Thyroid gland (tissue), 4 donors: ENCODE results near the gene ICAM5.
"Not testable (repeated sequence)": the region's sequence is repeated elsewhere in the genome, so short reads cannot be mapped to it uniquely, and the experiment has no call there.

Experiments
- POLR2A ChIP-seq, 2 donors: fragments of 450-650 bp; IDR thresholded peaks; one replicate each; pipeline ENCODE4 v1.6.1; 2017; ENCODE audit warnings: antibody characterized with exemption in 2 of 2, mild to moderate bottlenecking in 2 of 2, moderate library complexity in 1 of 2
- TF ChIP-seq, protein P1 (sequence below), 6 experiments: fragments of 200-600 bp in 3 of 6; fragments of 450-650 bp in 3 of 6; sonication (generic) in 3 of 6; IDR thresholded peaks; one replicate each; pipeline ENCODE4 v1.5.1; 2016 to 2019; ENCODE audit warnings: antibody characterized with exemption in 6 of 6, mild to moderate bottlenecking in 2 of 6, inconsistent platforms in 1 of 6, moderate library complexity in 1 of 6

DNA sequence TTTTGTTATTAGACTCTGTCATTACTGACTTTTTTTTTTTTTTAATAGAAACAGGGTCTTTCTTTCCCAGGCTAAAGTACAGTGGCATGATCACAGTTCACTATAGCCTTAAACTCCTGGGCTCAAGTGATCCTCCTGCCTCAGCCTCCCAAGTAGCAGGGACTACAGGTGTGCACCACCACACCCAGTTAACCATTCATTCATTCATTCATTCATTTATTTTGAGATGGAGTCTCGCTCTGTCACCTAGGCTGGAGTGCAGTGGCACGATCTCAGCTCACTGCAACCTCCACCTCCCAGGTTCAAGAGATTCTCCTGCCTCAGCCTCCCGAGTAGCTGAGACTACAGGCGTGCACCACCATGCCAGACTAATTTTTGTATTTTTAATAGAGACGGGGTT lies 7.7 kb upstream of the ICAM5 start:
- TF ChIP-seq, protein P1, sequence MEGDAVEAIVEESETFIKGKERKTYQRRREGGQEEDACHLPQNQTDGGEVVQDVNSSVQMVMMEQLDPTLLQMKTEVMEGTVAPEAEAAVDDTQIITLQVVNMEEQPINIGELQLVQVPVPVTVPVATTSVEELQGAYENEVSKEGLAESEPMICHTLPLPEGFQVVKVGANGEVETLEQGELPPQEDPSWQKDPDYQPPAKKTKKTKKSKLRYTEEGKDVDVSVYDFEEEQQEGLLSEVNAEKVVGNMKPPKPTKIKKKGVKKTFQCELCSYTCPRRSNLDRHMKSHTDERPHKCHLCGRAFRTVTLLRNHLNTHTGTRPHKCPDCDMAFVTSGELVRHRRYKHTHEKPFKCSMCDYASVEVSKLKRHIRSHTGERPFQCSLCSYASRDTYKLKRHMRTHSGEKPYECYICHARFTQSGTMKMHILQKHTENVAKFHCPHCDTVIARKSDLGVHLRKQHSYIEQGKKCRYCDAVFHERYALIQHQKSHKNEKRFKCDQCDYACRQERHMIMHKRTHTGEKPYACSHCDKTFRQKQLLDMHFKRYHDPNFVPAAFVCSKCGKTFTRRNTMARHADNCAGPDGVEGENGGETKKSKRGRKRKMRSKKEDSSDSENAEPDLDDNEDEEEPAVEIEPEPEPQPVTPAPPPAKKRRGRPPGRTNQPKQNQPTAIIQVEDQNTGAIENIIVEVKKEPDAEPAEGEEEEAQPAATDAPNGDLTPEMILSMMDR (IDR thresholded peaks at IDR 0.05): not testable (repeated sequence)
- TF ChIP-seq POLR2A (IDR thresholded peaks at IDR 0.05): not testable (repeated sequence)
